Stimulated activated naive CD4-positive, alpha-beta T cell (primary cell): ENCODE data around the gene COQ7.

Experiments used
- DNase-seq, 6 experiments: peaks; one replicate each; lab custom pipeline; 2025; lab: John Stamatoyannopoulos, UW

COQ7 gene

GRCh38 chr16:19113577-19114358 lies 46.4 kb downstream of the COQ7 start, which contains the start of gene ITPRIPL2:
Gene ITPRIPL2 (plus strand): TSS chr16:19113964. CDS start chr16:19114462, 498 bp downstream.
- DNase-seq = no peak

GRCh38 chr16:19114359-19115147 lies 47.1 kb downstream of the COQ7 start:
- DNase-seq = no peak

GRCh38 chr16:19115148-19116021 lies 48.0 kb downstream of the COQ7 start:
- DNase-seq = no peak

GRCh38 chr16:19116711-19117449 lies 49.5 kb downstream of the COQ7 start:
- DNase-seq = no peak

GRCh38 chr16:19118938-19119431 lies 51.6 kb downstream of the COQ7 start:
- DNase-seq = no peak

GRCh38 chr16:19119564-19119963 lies 52.1 kb downstream of the COQ7 start:
- DNase-seq = no peak

GRCh38 chr16:19123535-19124178 lies 56.2 kb downstream of the COQ7 start:
- no peak for DNase-seq

- DNase-seq = no peak
These were observed 58.9 kb downstream of the COQ7 start for GRCh38 chr16:19126300-19126699.

GRCh38 chr16:19127205-19127604 lies 59.8 kb downstream of the COQ7 start:
- DNase-seq = no peak

- DNase-seq = no peak
These were observed 60.3 kb downstream of the COQ7 start for GRCh38 chr16:19127674-19128131.

GRCh38 chr16:19128454-19129200 lies 61.2 kb downstream of the COQ7 start:
- no peak for DNase-seq
